Hepatocyte (in vitro differentiated cells): ENCODE measurements around the gene ASF1B. TPM values are rescaled to one million over a fixed set of nuclear protein-coding genes. Genes with fewer than 3 reads are reported as not detected.

Source experiments
- DNase-seq: peaks from one replicate; pipeline ENCODE4 v3.0.0-alpha.2; 2016; ENCODE audit warnings: low spot score
- H2AFZ ChIP-seq: fragments of 200-600 bp; sonication (generic); 2 replicates; pipeline ENCODE4 v1.6.0; 2016; ENCODE audit warnings: antibody characterized with exemption, mild to moderate bottlenecking
- H3K27ac ChIP-seq: fragments of 200-600 bp; sonication (generic); 2 replicates; pipeline ENCODE4 v1.5.1; 2016; ENCODE audit warnings: mild to moderate bottlenecking
- H3K27me3 ChIP-seq: fragments of 200-600 bp; sonication (generic); 2 replicates; pipeline ENCODE4 v1.6.1; 2016
- H3K36me3 ChIP-seq: fragments of 200-600 bp; sonication (generic); replicated peaks from 2 replicates; pipeline ENCODE4 v1.5.1; 2016; ENCODE audit warnings: low read depth; ENCODE audit not compliant: insufficient read depth
- H3K4me1 ChIP-seq: fragments of 200-600 bp; sonication (generic); 2 replicates; pipeline ENCODE4 v1.5.1; 2016; ENCODE audit warnings: mild to moderate bottlenecking, moderate library complexity; ENCODE audit not compliant: insufficient read depth
- H3K4me2 ChIP-seq: fragments of 200-600 bp; sonication (generic); 2 replicates; pipeline ENCODE4 v1.6.0; 2016
- H3K4me3 ChIP-seq: fragments of 200-600 bp; sonication (generic); 2 replicates; pipeline ENCODE4 v1.5.1; 2016; ENCODE audit warnings: mild to moderate bottlenecking
- H3K79me2 ChIP-seq: fragments of 200-600 bp; sonication (generic); 2 replicates; pipeline ENCODE4 v1.6.0; 2017; ENCODE audit warnings: mild to moderate bottlenecking
- H3K9me2 ChIP-seq: fragments of 200-600 bp; sonication (generic); replicated peaks from 2 replicates; pipeline ENCODE4 v1.6.0; 2017; ENCODE audit warnings: mild to moderate bottlenecking; ENCODE audit not compliant: insufficient read depth
- H3K9me3 ChIP-seq: fragments of 200-600 bp; sonication (generic); 2 replicates; pipeline ENCODE4 v1.5.1; 2016; ENCODE audit warnings: low read depth, mild to moderate bottlenecking
- H4K20me1 ChIP-seq: fragments of 200-600 bp; sonication (generic); 2 replicates; pipeline ENCODE4 v1.6.0; 2016; ENCODE audit warnings: mild to moderate bottlenecking; ENCODE audit not compliant: insufficient read depth, poor library complexity, severe bottlenecking
- EZH2 ChIP-seq: fragments of 200-600 bp; sonication (generic); IDR thresholded peaks from 2 replicates; pipeline ENCODE4 v1.6.1; 2016; ENCODE audit warnings: antibody characterized with exemption, mild to moderate bottlenecking, borderline replicate concordance
- EZH2phosphoT487 ChIP-seq: fragments of 200-600 bp; sonication (generic); IDR thresholded peaks from one replicate; pipeline ENCODE4 v1.6.1; 2018; ENCODE audit warnings: antibody characterized with exemption, mild to moderate bottlenecking, low read depth, moderate library complexity; ENCODE audit not compliant: unreplicated experiment, severe bottlenecking
- WGBS: methylation state at CpG from one replicate; pipeline ENCODE4 v1.1.6; 2016; ENCODE audit warnings: low lambda C conversion rate; ENCODE audit errors: missing lambda C conversion rate; 5-methylcytosine and 5-hydroxymethylcytosine counted together
- polyA plus RNA-seq: library from polyadenylated mRNA; unstranded; fragments of >200 nt; fragmentation: Nextera tagmentation; extraction: Ambion mirVana; gene quantifications from 2 replicates; pipeline ENCODE4 v1.2.1, GENCODE V29; 2016
- total RNA-seq: library from RNA; depleted of rRNA; stranded (reverse); fragments of >200 nt; gene quantifications from 2 replicates; pipeline ENCODE4 v1.2.3, GENCODE V29; 2014
- TF ChIP-seq, protein P1 (sequence below): fragments of 200-600 bp; sonication (generic); IDR thresholded peaks from 2 replicates; pipeline ENCODE4 v1.5.1; 2016; ENCODE audit warnings: antibody characterized with exemption, mild to moderate bottlenecking; ENCODE audit not compliant: poor library complexity

The ASF1B gene
- total and polyA plus RNA-seq, 2 experiments from 2014 or later: 5.1 to 12.4 TPM

DNA sequence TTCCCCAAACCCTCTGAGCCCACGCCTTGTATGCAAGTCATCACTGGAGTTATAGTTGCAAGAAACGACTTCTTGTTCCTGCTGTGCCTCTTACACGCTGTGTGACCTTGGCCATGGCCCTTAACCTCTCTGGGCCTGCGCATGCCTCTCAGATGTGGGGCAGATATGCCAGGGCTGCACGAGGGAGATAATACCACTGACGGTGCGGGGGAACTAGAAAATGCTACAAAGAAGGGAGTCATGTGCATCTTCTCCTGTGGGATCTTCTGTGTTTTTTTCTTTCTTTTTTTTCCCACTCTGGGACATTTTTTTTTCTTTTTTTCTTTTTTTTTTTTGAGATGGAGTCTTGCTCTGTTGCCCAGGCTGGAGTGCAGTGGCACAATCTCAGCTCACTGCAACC, 41.5 kb downstream of the ASF1B start:
- WGBS: 94% methylated on average over 7 of the region's 7 CpGs
- Histone ChIP-seq H3K27me3 (no peaks in the 10 kb centered on the region), H3K4me1 (no peaks in the 10 kb centered on the region), H3K27ac (no peak overlapping the region), H3K36me3 (no peaks in the 10 kb centered on the region), H3K9me3 (no peaks in the 10 kb centered on the region), H3K79me2 (no peaks in the 10 kb centered on the region), H4K20me1 (no peaks in the 10 kb centered on the region), H3K4me2 (no peak overlapping the region), H3K4me3 (no peak overlapping the region), H3K9me2 (no peaks in the 10 kb centered on the region), H2AFZ (no peak overlapping the region)
- TF ChIP-seq, protein P1, sequence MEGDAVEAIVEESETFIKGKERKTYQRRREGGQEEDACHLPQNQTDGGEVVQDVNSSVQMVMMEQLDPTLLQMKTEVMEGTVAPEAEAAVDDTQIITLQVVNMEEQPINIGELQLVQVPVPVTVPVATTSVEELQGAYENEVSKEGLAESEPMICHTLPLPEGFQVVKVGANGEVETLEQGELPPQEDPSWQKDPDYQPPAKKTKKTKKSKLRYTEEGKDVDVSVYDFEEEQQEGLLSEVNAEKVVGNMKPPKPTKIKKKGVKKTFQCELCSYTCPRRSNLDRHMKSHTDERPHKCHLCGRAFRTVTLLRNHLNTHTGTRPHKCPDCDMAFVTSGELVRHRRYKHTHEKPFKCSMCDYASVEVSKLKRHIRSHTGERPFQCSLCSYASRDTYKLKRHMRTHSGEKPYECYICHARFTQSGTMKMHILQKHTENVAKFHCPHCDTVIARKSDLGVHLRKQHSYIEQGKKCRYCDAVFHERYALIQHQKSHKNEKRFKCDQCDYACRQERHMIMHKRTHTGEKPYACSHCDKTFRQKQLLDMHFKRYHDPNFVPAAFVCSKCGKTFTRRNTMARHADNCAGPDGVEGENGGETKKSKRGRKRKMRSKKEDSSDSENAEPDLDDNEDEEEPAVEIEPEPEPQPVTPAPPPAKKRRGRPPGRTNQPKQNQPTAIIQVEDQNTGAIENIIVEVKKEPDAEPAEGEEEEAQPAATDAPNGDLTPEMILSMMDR: no peak
- no peak for TF ChIP-seq EZH2
- DNase-seq: no peak

DNA sequence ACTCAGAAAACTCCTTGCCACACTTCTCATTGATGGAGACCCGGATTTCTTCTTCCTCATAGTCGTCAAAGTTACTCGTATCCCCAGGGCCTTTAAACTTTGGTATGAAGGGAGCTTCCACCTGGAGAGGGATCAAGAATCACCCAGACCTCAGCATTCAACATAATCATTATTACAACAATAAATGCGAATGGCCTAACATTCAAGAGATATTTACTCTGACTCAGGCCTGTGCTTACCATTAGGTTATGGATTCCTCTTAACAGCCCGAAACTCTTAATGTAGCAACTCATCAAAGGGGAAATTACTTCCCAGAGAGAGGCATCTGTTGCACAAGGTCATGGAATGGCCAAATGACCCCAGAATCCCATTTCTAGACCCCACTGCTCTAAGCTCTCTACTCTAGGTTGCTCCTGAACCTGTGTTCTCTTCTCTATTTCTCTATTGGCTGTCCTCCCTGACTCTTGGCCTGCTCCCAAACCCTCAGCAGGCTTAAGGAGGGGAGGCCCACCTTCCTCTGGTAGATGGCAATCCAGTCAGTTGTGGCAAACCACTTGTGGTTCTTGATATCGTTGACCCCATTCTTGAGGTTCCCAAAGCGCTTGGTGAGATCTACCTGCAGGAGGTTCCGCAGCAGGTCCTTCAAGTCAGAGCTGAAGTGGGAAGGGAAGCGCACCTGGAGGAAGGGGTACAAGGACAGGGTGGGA, 43.1 kb downstream of the ASF1B start:
- no peak overlapping the region for H3K4me2 ChIP-seq
- H3K36me3 ChIP-seq: no peaks in the 10 kb centered on the region
- H3K79me2 ChIP-seq: peaks cover 6% of the 10 kb centered on the region
- WGBS: 98% methylated on average over 9 of the region's 9 CpGs
- no peak overlapping the region for H2AFZ ChIP-seq
- H3K27ac ChIP-seq: no peak overlapping the region
- DNase-seq: no peak
- TF ChIP-seq EZH2: no peak
- no peak for TF ChIP-seq EZH2phosphoT487
- TF ChIP-seq, protein P1: no peak
- no peak overlapping the region for H3K4me3 ChIP-seq
- no peaks in the 10 kb centered on the region for H3K9me2 ChIP-seq
- no peaks in the 10 kb centered on the region for H3K4me1 ChIP-seq
- no peaks in the 10 kb centered on the region for H3K27me3 ChIP-seq
- H3K9me3 ChIP-seq: no peaks in the 10 kb centered on the region
- peaks cover 7% of the 10 kb centered on the region for H4K20me1 ChIP-seq

DNA sequence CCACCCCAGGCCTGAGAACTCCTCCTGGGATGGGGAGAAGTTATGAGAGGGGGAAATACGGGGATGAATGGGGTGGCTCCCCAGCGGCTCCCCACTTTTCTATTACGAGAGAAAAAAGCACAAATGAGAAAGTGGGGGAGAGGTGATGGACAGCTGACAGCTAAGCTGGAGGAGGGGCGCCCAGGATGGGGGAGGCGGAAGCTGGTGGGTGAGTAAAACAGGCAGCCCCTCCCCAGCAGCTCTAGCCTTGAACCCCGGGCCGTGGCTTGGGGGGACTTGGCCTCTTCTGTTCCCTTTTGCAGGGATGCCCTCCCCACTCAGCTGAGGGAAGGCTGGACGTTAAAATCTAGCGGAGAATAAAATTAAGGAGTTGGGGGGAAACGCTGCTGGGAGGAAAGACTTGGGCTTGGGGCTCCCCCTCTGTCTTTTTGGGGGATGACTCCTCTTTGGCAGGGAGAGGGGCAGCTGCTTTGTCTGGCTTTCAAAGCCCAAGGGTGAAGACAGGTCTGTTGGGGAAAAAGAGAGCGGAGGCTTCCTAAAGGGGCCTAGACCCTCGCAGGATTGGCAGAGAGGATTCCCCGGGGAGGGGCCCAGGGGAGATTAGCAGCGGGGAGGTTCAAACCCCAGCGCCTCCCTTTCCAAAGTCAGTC, 44.5 kb downstream of the ASF1B start:
- Histone ChIP-seq H3K79me2 (peaks cover 6% of the 10 kb centered on the region), H4K20me1 (peaks cover 7% of the 10 kb centered on the region), H3K4me3 (peak overlapping the region; percentile 93), H3K9me2 (no peaks in the 10 kb centered on the region), H3K36me3 (no peaks in the 10 kb centered on the region), H3K27me3 (no peaks in the 10 kb centered on the region), H3K4me2 (peak overlapping the region; percentile 96), H2AFZ (peak overlapping the region; percentile 92), H3K27ac (peak overlapping the region; percentile 98), H3K4me1 (no peaks in the 10 kb centered on the region), H3K9me3 (no peaks in the 10 kb centered on the region)
- TF ChIP-seq EZH2: no peak
- no peak for TF ChIP-seq EZH2phosphoT487
- TF ChIP-seq, protein P1: no peak
- 14% methylated on average over 12 of the region's 15 CpGs for WGBS
- no peak for DNase-seq
